SK-N-SH (cell line): Measurements from ENCODE around the gene SLC1A2. TPM values are rescaled to one million over a fixed set of nuclear protein-coding genes. Genes with fewer than 3 reads are reported as not detected.

ENCODE experiments used
- CTCF ChIA-PET: fragments of 300-600, 350-600 bp; formaldehyde crosslinking; extraction: SDS; loops from one replicate; lab custom pipeline; 2021; lab: Yijun Ruan, JAX
- POLR2A ChIA-PET: fragments of 350-600 bp; sonication (Branson Sonifier 250); formaldehyde crosslinking; extraction: SDS; loops from one replicate; lab custom pipeline; 2020; ENCODE audit warnings: antibody characterized with exemption, inconsistent platforms; lab: Yijun Ruan, JAX
- DNase-seq: peaks from one replicate; pipeline ENCODE4 v3.0.0; 2012
- H2AFZ ChIP-seq: fragments of 200-600 bp; sonication (generic); 2 replicates; pipeline ENCODE4 v1.8.1; 2016; ENCODE audit warnings: antibody characterized with exemption, mild to moderate bottlenecking, low read depth
- H3F3A ChIP-seq: fragments of 200-600 bp; sonication (generic); replicated peaks from 2 replicates; pipeline ENCODE3; 2016; ENCODE audit warnings: antibody characterized with exemption, mild to moderate bottlenecking; ENCODE audit not compliant: insufficient read depth
- H3K27ac ChIP-seq, 2 experiments: fragments of 200-500 bp in 1 of 2; fragments of 200-600 bp in 1 of 2; sonication (Bioruptor generic) in 1 of 2; sonication (generic), shearing (Covaris generic) in 1 of 2; 2 replicates each; pipeline versions ENCODE4 v1.5.1 to v1.6.1; 2014 to 2016; ENCODE audit warnings: low read depth in 2 of 2, inconsistent platforms in 1 of 2, low read length in 1 of 2, mild to moderate bottlenecking in 1 of 2, mixed read lengths in 1 of 2
- H3K27me3 ChIP-seq: fragments of 200-600 bp; sonication (generic), shearing (Covaris generic); 2 replicates; pipeline ENCODE4 v1.6.1; 2016; ENCODE audit warnings: mixed run types; ENCODE audit not compliant: insufficient read depth
- H3K36me3 ChIP-seq, 2 experiments: fragments of 200-500 bp in 1 of 2; fragments of 200-600 bp in 1 of 2; sonication (Bioruptor generic) in 1 of 2; sonication (generic) in 1 of 2; replicated peaks in 1 of 2; 2 replicates each; pipeline versions ENCODE3 to v1.5.1; 2014 to 2016; ENCODE audit warnings: low read length in 1 of 2, mild to moderate bottlenecking in 1 of 2; ENCODE audit not compliant: insufficient read depth in 2 of 2, control insufficient read depth in 1 of 2
- H3K4me1 ChIP-seq, 2 experiments: fragments of 200-500 bp in 1 of 2; fragments of 200-600 bp in 1 of 2; sonication (Bioruptor generic) in 1 of 2; sonication (generic), shearing (Covaris generic) in 1 of 2; 2 replicates each; pipeline versions ENCODE4 v1.5.1 to v1.6.1; 2014 to 2016; ENCODE audit warnings: low read depth in 1 of 2, low read length in 1 of 2, mixed run types in 1 of 2; ENCODE audit not compliant: insufficient read depth in 2 of 2, control insufficient read depth in 1 of 2
- H3K4me2 ChIP-seq: fragments of 200-600 bp; sonication (generic), shearing (Covaris generic); 2 replicates; pipeline ENCODE4 v1.6.1; 2017; ENCODE audit warnings: mixed run types
- H3K4me3 ChIP-seq, 2 experiments: fragments of 200-500 bp in 1 of 2; fragments of 200-600 bp in 1 of 2; sonication (Bioruptor generic) in 1 of 2; sonication (generic), shearing (Covaris generic) in 1 of 2; 2 replicates each; pipeline versions ENCODE4 v1.5.1 to v1.8.1; 2014 to 2016; ENCODE audit warnings: low read depth in 2 of 2, inconsistent platforms in 1 of 2, low read length in 1 of 2, mild to moderate bottlenecking in 1 of 2, mixed read lengths in 1 of 2, moderate library complexity in 1 of 2
- H3K79me2 ChIP-seq: fragments of 200-600 bp; sonication (generic); 2 replicates; pipeline ENCODE4 v1.8.1; 2017; ENCODE audit warnings: mild to moderate bottlenecking; ENCODE audit not compliant: insufficient read depth
- H3K9ac ChIP-seq: fragments of 200-600 bp; sonication (generic); 2 replicates; pipeline ENCODE4 v1.6.1; 2017; ENCODE audit warnings: mixed run types
- H3K9me2 ChIP-seq: fragments of 200-600 bp; sonication (generic); 2 replicates; pipeline ENCODE4 v1.6.1; 2017; ENCODE audit warnings: mixed run types
- H3K9me3 ChIP-seq: fragments of 200-600 bp; sonication (generic); 2 replicates; pipeline ENCODE4 v1.6.1; 2017; ENCODE audit warnings: mixed run types, mild to moderate bottlenecking, moderate library complexity
- H4K20me1 ChIP-seq: fragments of 200-600 bp; sonication (generic); 2 replicates; pipeline ENCODE4 v1.6.1; 2017; ENCODE audit warnings: mild to moderate bottlenecking, mixed run types; ENCODE audit not compliant: insufficient read depth
- CTCF ChIP-seq: fragments of 200-600 bp; sonication (generic); IDR thresholded peaks from 2 replicates; pipeline ENCODE4 v1.6.1; 2017; ENCODE audit warnings: antibody characterized with exemption, mild to moderate bottlenecking, moderate library complexity
- ELF1 ChIP-seq: IDR thresholded peaks from 2 replicates; pipeline ENCODE4 v1.4.0; 2012
- EP300 ChIP-seq, 2 experiments: IDR thresholded peaks; 2 replicates each; pipeline versions ENCODE4 v1.4.0 to v1.6.1; 2012; ENCODE audit warnings: borderline replicate concordance in 1 of 2, low read depth in 1 of 2, low read length in 1 of 2
- MAX ChIP-seq: IDR thresholded peaks from 2 replicates; pipeline ENCODE4 v1.4.0; 2012; ENCODE audit warnings: low read depth
- MXI1 ChIP-seq: IDR thresholded peaks from 2 replicates; pipeline ENCODE4 v1.6.1; 2012; ENCODE audit warnings: mild to moderate bottlenecking, low read depth, low read length, improper control_type of control experiment
- REST ChIP-seq: IDR thresholded peaks from 2 replicates; pipeline ENCODE4 v1.6.1; 2012; ENCODE audit warnings: mild to moderate bottlenecking, low read depth, low read length, moderate library complexity
- SIN3A ChIP-seq: IDR thresholded peaks from 2 replicates; pipeline ENCODE4 v1.6.1; 2012; ENCODE audit warnings: low read depth, mild to moderate bottlenecking, low read length, moderate library complexity, borderline replicate concordance
- WGBS: methylation state at CpG from one replicate; pipeline ENCODE4 v1.1.6; 2017; ENCODE audit warnings: low lambda C conversion rate; 5-methylcytosine and 5-hydroxymethylcytosine counted together
- polyA plus RNA-seq, 3 experiments: library from polyadenylated mRNA; depleted of rRNA; stranded (reverse); fragments of >200 nt; gene quantifications; 2 replicates each; pipeline ENCODE4 v1.2.3, GENCODE V29; 2012

Gene SLC1A2
- polyA plus RNA-seq, 1 of the 3 experiments (the other 2 are of a cell fraction): under 0.01 TPM

DNA sequence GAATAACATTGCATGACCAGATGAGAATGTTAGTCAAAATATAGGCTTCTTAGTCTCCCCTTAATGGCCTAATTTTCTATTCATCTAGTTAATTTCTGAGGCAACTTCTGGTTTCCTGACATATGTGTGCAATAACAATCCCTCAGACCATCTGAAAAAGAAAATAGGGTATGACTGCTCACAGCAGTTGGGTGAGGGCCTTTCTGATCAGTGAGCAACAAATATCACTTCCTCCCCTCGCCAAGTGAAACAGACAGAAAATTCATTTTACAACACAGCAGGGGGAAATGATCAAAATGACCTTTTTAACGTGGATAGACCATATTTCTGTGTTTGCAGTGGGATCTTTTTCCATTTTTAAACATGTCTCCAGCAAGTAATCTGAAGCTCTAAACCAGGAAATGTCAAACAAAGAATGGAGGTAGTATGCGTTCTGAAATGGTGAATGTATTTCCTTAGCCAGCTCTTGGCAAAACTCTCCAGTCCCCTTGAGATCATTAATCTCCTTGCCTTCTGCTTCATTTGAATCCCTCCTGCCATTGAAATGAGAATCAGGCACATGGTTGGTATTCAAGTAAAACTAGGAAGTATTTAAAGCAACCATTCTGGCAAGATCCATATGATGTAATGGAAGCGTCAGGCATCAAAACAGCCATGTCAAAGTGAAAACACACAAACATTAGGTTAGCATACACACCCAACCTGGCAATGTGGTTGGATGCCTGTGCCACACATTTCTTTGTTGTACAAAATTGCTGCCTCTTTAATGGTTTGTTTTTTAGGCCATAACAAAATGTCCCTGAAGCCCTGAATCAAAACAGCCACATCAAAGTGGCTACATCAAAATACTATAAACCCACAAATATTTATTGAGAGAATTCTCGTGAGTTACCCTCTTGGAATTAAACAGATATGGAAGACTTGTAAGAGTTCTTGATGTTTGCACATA lies 100.1 kb downstream of the SLC1A2 start (continued):
- no peak for TF ChIP-seq REST
- no peak for TF ChIP-seq ELF1
- no peak for TF ChIP-seq EP300 (IDR thresholded peaks at IDR 0.05; ENCODE audit: borderline replicate concordance in 1 of 2, low read depth in 1 of 2, low read length in 1 of 2)
- no peak for TF ChIP-seq SIN3A
- TF ChIP-seq, all 33 proteins: peak for 0

DNA sequence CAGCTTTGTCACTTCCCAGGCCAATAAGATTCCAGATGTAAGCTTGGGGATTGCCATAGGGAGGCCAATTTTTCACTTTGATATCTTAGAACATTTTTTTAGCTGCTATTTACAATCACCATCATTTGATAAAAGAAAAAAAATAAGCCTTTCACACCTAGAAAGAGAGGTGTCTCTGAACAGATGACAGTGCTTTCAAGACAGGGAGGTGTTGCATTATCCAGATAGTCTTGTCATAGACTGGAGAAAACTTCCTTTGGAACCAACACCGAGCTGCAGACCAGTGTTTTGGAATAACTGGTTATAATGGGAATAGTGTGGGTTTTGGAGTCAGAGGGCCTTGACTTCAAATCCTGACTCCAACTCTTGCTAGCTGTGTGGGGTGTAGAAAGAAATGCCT lies 101.0 kb downstream of the SLC1A2 start:
- no peak for TF ChIP-seq MAX
- TF ChIP-seq CTCF: no peak
- TF ChIP-seq MXI1: no peak
- Histone ChIP-seq H3K9me2 (no peaks in the 10 kb centered on the region), H3K27ac (no peak overlapping the region), H3F3A (peaks cover under 1% of the 10 kb centered on the region), H3K9ac (no peak overlapping the region), H3K27me3 (no peaks in the 10 kb centered on the region), H2AFZ (no peak overlapping the region), H3K36me3 (no peaks in the 10 kb centered on the region), H4K20me1 (no peaks in the 10 kb centered on the region), H3K79me2 (no peaks in the 10 kb centered on the region), H3K4me2 (no peak overlapping the region), H3K9me3 (no peaks in the 10 kb centered on the region), H3K4me3 (no peak overlapping the region), H3K4me1 (peaks cover 2 to 10% of the 10 kb centered on the region in 2 experiments; a peak in 2 of 4 replicates)
- ChIA-PET POLR2A (no interaction called here), CTCF (interaction anchor here (0.9 to 1.4 kb wide), 7 partner anchors 13 to 391 kb away, joined by 3 to 5 read pairs (median 3); no protein-coding TSS in a partner anchor)
- WGBS: 44% methylated on average over 1 of the region's 1 CpG
- DNase-seq: no peak
